ENCODE results near the gene NBEAL2.
A peak's percentile ranks its signal among the peaks of the same experiment; 100 is the strongest.
"Not testable (repeated sequence)": the region's sequence is repeated elsewhere in the genome, so short reads cannot be mapped to it uniquely, and the experiment has no call there.

The NBEAL2 gene

GRCh38 chr3:46962427-46962826 lies 17.0 kb upstream of the NBEAL2 start:
- DNase-seq (ENCODE audit: low read depth in 2 of 2), result no peak

DNA sequence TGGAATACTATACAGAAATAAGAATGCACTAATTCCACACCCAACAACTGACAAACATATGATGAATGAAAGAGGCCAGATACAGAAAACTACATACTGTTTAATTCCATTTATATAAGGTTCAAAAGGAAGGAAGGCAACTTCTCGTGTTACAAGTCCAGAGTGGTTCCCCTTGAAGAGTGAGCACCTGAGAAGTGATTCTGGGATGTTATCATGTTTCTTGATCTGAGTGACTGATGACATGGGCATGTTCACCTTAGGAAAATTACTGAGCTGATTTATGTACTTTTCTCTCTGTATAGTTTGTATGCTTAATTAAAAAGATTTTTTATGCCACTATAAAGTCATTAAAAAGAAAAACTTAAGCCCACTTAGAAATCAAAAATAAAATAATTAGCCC lies 16.5 kb upstream of the NBEAL2 start:
- DNase-seq (ENCODE audit: low read depth in 2 of 2), result no peak

DNA sequence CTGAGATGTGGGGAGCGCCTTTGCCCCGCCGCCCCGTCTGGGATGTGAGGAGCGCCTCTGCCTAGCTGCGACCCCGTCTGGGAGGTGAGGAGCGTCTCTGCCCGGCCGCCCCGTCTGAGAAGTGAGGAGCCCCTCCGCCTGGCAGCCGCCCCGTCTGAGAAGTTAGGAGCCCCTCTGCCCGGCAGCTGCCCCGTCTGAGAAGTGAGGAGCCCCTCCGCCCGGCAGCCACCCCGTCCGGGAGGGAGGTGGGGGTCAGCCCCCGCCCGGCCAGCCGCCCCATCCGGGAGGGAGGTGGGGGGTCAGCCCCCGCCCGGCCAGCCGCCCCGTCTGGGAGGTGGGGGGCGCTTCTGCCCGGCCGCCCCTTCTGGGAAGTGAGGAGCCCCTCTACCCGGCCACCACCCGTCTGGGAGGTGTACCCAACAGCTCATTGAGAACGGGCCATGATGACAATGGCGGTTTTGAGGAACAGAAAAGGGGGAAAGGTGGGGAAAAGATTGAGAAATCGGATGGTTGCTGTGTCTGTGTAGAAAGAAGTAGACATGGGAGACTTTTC lies 15.4 kb upstream of the NBEAL2 start:
- not testable (repeated sequence) for DNase-seq (ENCODE audit: low read depth in 2 of 2)

- no peak for DNase-seq (ENCODE audit: low read depth in 2 of 2)
These were observed 14.3 kb upstream of the NBEAL2 start for GRCh38 chr3:46965151-46965550.

DNA sequence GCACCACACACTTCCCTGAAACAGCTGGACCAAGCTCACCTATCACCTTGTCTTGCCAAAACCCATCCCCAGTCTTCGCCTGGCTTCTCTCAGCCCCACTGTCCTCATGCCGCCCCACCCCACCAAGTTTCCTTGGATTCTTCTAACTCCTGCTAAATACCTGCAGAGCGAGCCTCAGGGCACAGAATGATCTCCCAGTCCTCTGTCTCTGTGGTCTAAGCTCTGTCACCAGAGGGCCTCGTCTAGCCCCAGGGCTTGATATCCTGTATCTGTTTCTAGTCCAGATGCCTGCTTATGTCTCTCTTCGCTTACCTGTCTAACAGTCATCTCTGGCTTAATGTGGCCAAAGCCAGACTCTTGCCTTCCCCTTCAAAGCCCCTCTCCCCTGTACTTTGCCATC lies 12.7 kb upstream of the NBEAL2 start:
- no peak for DNase-seq (ENCODE audit: low read depth in 2 of 2)

GRCh38 chr3:46968783-46969428 lies 10.6 kb upstream of the NBEAL2 start:
- DNase-seq (ENCODE audit: low read depth in 2 of 2), result no peak

DNA sequence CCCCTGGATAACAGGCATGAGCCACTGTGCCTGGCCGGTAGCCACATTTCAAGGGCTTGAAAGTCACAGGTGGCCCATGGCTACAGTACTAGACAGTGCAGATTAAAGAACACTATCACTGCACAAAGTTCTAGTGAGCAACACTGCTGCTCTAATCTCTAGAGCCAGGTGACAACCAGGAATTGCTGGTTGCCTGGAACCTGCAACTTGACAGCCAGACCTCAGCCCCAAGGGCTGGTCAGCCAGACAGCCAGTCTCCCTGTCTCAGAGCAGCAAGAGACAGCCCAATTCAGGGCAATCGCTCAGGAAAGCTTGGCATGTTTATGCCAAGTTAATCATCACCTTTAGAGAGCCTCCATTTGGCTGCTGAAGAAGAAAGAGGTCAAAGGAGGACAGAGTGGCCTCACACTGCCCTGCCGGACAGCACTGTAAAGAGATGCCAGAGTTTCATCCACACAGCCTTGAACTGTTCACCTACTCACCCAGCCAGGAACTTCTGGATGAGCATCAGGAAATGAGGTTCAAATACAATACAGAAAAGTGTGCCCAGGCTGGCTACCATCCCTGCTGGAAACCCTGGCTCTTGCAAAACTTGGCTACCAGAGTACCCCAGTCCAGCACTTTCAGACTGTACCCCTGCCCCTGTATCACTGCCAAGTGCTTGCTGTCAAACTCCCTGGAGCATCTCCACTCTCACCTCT lies 8.9 kb upstream of the NBEAL2 start:
- no peak for DNase-seq (ENCODE audit: low read depth in 2 of 2)

DNA sequence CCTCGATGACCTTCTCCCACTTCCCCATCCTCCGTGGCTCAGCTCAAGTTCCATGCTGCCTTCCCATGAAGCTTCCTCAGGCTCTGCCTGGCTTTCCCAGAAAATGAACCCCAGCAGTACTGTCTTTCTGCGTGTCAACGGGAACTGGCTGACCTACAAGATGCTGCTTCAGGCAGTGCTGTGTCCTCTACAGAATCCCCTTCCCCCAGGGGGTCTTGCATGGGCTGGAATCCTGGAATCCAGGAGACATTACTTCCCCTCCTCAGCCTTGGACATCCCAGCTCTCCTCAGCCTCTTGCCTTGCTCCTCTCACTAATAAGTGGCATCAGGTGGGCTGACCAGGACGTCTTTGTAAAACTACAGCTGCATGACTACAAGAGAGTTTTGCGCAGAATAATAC lies 8.3 kb upstream of the NBEAL2 start:
- no peak for DNase-seq (ENCODE audit: low read depth in 2 of 2)

DNA sequence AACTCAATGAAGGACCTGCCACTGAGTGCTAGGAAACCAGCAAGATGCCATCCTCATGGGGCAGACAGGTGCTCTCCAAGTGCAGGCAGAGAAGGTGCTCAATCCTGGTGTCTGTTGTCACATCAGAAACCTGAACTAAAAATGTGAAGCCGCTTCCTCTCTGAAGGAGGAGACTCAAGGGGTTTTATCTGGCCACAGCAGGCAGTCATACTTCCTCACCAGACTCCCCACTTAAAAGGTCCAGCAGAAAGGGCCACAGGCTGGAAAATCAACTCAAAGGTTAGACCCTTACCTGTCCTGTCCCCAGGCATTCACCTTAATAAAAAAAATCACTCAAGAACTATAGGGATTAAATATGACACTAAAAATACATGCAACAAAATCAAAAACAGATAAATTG lies 7.7 kb upstream of the NBEAL2 start:
- DNase-seq (ENCODE audit: low read depth in 2 of 2), result no peak

- DNase-seq (ENCODE audit: low read depth in 2 of 2), result no peak
These were observed 7.1 kb upstream of the NBEAL2 start for GRCh38 chr3:46972396-46972795.

DNA sequence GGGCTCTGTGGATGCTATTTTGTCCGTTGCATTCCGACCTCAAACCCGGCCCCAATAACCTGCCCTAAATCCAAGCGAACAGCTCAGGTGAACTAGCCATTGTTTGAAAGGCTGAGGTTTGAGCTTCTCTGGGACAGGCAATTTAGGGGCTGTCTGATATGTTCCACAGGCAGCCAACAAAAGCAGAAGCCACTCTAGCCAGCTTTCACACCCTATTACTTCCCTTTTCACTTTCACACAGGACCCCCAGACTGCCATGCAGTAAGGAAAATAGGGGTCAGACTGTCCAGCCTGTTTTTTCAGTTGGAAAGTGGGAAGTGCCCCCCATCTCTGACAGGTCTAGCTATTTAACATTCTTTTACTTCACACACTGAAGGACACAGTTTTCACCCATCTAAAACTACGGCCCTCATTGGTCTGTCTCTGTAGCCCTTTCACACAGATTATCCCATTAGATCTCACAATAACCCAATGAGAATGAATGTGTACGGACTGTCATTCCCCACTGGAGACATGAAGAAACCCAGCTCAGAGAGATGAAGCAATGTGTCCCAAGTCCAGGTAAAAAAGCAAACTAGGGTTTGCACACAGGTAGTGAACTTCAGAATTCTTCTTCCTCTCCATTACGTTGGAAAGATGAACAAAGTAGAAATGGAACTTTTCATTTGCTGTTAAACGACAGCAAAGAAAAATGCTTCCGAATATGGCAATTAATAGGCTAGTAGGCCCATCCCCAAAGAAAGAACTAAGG lies 4.9 kb upstream of the NBEAL2 start:
- no peak for DNase-seq (ENCODE audit: low read depth in 2 of 2)

DNA sequence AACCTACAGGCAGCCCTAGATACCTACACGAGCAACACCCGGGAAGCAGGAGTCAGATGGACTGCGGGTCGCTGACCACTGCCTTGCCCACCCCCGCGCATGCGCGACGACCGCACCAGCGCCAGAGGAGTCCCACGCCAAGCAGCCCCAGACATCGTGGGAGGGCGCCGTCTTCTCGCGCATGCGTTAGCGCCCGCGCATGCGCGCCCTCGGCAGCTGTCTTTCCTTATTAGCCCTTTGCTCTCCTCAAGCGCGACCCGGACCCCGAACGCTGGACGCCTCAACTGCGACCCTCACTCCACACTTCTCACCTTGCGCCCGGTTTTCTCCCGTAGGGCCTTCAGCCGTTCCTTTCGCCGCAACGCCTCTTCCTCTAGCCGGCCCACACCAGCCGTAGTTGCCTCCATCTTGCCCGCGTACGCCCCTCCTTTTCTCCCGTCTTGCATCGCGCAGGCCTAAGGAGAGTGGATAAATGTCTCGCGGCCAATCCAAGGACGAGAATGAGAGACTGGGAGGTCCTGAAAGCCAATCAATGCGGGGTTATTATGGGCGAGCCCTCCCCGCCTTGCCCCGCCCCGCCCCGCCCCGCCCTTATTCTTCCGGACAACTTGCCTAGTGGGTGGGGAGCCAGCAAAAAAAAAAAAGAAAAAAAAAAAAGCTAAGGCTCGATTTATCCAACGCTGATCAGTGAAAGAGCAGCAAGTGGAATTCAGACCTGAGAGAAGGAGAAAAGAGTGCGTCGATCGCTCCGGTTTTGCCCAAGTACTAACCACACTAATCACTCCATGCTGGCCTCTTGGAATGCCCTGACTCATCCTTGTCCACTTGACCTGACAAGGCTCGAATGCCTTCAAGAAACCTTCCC lies 2.9 kb upstream of the NBEAL2 start, which contains the start of gene CCDC12:
Gene CCDC12, minus strand, starts transcription at position 420 of the 865 bp plus-strand sequence. Its CDS starts 13 bp downstream, at position 407.
- peak; percentile 89 for DNase-seq (ENCODE audit: low read depth in 2 of 2)

DNA sequence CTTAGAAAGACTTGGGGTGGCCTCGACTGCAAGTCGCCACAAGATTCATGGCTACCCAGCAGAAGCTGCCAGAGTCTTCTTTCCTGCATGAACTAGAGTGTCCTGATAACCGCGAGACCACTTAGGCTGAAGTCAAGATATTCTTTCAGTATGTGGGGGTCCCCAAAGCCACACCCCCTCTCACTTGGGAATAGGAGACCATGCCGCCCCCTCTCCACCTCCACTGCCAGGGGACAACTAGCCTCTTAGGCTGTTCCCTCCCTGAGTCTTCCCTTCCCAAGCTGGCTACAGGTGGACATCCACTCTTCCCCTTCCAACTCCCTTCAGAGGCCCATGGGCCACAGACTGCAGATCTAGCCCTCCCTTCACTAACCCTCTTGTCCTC lies 1.7 kb upstream of the NBEAL2 start:
- DNase-seq (ENCODE audit: low read depth in 2 of 2), result no peak

DNA sequence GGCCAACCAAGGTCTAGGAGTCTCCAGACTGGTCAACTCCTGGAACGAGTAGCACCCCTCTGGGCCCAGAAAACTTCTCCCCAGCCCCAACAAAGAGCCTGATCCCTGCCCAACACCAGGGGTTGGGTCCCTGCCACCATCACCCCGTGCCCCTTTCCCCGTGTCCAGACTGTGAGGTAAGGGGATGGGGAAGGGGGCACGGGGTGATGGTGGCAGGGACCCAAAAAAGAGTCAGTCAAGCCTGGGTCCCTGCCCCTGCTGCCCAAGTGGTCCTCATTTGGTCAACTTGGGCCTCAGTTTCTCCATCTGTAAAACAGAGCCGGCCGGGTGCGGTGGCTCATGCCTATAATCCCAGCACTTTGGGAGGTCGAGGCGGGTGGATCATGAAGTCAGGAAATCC lies 1.1 kb upstream of the NBEAL2 start:
- DNase-seq (ENCODE audit: low read depth in 2 of 2), result no peak

- DNase-seq (ENCODE audit: low read depth in 2 of 2), result no peak
These were observed 562 bp downstream of the NBEAL2 start for GRCh38 chr3:46979958-46980497.

DNA sequence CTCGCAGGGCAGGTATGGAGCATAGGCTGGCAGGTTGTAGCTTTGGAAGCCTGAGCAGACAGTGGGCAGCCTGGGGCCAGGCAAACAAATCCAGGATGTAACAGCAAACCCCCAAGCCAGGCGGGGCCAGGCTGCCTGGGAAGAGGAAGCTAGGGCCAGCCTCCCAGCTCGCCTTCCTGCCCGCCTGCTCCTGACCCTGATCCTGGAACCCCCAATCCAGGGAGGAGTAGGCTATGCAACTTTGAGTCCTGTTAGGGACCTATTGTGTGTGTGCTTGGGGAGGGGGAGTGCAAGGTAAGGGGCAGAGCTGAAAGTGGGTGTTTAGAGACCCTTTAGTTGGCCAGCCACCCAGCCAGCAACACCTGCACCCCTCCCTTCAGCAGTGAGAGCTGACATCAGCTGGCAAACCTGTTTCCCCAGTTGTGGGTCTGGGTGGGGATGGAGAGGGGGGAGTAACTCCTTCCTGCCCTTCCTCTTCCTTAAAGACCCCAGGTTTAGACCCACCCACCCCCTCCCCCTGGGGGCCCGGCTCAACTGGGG lies 2.5 kb downstream of the NBEAL2 start:
- no peak for DNase-seq (ENCODE audit: low read depth in 2 of 2)

DNA sequence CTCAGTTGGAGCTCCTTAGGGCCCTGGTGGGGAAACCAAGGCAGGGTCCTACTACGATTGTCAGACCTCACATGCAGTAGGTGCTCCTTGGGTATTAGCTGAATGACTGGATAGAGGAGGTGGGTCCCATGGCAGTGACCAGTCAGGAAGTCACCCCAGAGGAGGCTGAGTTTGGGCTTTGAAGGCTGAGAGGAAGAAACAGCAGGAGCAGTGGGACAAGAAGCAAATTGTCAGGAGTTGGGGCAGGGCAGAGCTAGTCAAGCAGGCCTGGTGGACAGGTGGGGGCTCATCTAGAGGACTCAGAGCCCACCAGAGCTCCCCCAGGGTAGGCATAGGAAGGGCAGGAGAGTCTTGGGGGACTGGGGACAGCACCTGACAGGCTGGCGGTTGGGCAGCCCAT lies 3.1 kb downstream of the NBEAL2 start:
- no peak for DNase-seq (ENCODE audit: low read depth in 2 of 2)

- no peak for DNase-seq (ENCODE audit: low read depth in 2 of 2)
These were observed 5.4 kb downstream of the NBEAL2 start for GRCh38 chr3:46984591-46985459.

GRCh38 chr3:46985588-46985987 lies 6.1 kb downstream of the NBEAL2 start:
- no peak for DNase-seq (ENCODE audit: low read depth in 2 of 2)

All from stimulated activated CD4-positive, alpha-beta T cell treated with anti-CD3 and anti-CD28 coated beads, Interleukin-15, amount 100 ng/mL, for 48 hours (primary cell).